Caco-2 (cell line): ENCODE measurements around the gene AKAP9. TPM values are rescaled to one million over a fixed set of nuclear protein-coding genes. Genes with fewer than 3 reads are reported as not detected.

Experiments
- BruUV-seq: library from RNA; stranded (reverse); fragments of 400-500 nt; replicated peaks from 2 replicates; lab custom pipeline; 2021; lab: Mats Ljungman, UMichigan
- CTCF ChIA-PET: fragments of 300-600 bp; sonication (Branson Sonifier 250); formaldehyde crosslinking; loops from one replicate; lab custom pipeline; 2022; ENCODE audit warnings: antibody characterized with exemption; lab: Charles Lee
- POLR2A ChIA-PET: fragments of 300-600 bp; sonication (Branson Sonifier 250); formaldehyde crosslinking; loops from one replicate; lab custom pipeline; 2022; ENCODE audit warnings: antibody characterized with exemption; lab: Charles Lee
- DNase-seq, 2 experiments: peaks; one replicate each; pipeline versions ENCODE4 v3.0.0 to v3.0.0-alpha.2; 2020 to 2022
- H3K27me3 ChIP-seq: replicated peaks from 2 replicates; pipeline ENCODE4 v1.6.0; 2011; ENCODE audit warnings: low read length; ENCODE audit not compliant: control insufficient read depth, insufficient read depth
- H3K36me3 ChIP-seq: 2 replicates; pipeline ENCODE4 v1.5.1; 2011; ENCODE audit warnings: low read length; ENCODE audit not compliant: control insufficient read depth, insufficient read depth
- H3K4me1 ChIP-seq: fragments of 250-450 bp; sonication (Bioruptor Pico); 2 replicates; pipeline ENCODE4 v1.5.1; 2020; ENCODE audit warnings: mild to moderate bottlenecking
- H3K4me3 ChIP-seq: 2 replicates; pipeline ENCODE4 v1.5.1; 2011; ENCODE audit warnings: low read depth, mild to moderate bottlenecking, control low read depth, low read length
- H3K9me3 ChIP-seq: fragments of 250-450 bp; sonication (Bioruptor Pico); 2 replicates; pipeline ENCODE4 v1.5.1; 2020; ENCODE audit warnings: mild to moderate bottlenecking, moderate library complexity
- H3K27ac Mint-ChIP-seq: one replicate; pipeline ENCODE4 v1.8.0; 2022; ENCODE audit warnings: mixed read lengths; ENCODE audit not compliant: unreplicated experiment
- H3K27me3 Mint-ChIP-seq: one replicate; pipeline ENCODE4 v1.8.0; 2022; ENCODE audit warnings: mixed read lengths; ENCODE audit not compliant: insufficient read depth, unreplicated experiment
- H3K36me3 Mint-ChIP-seq: one replicate; pipeline ENCODE4 v1.8.0; 2022; ENCODE audit warnings: mild to moderate bottlenecking, mixed read lengths; ENCODE audit not compliant: insufficient read depth, unreplicated experiment
- H3K4me1 Mint-ChIP-seq: one replicate; pipeline ENCODE4 v1.8.0; 2022; ENCODE audit warnings: low read depth, mixed read lengths; ENCODE audit not compliant: unreplicated experiment
- H3K4me3 Mint-ChIP-seq: one replicate; pipeline ENCODE4 v1.8.0; 2022; ENCODE audit warnings: mild to moderate bottlenecking, moderate library complexity, mixed read lengths; ENCODE audit not compliant: unreplicated experiment
- H3K9me3 Mint-ChIP-seq: one replicate; pipeline ENCODE4 v1.8.0; 2022; ENCODE audit warnings: mixed read lengths; ENCODE audit not compliant: unreplicated experiment
- CTCF ChIP-seq, 2 experiments: fragments of 200-600 bp in 1 of 2; IDR thresholded peaks; 1 replicate in 1 of 2; 2 replicates in 1 of 2; pipeline versions ENCODE4 v1.5.1 to v1.8.0; 2011 to 2022; ENCODE audit warnings: antibody characterized with exemption in 1 of 2, control low read depth in 1 of 2, inconsistent platforms in 1 of 2, low read depth in 1 of 2, low read length in 1 of 2, mild to moderate bottlenecking in 1 of 2, moderate library complexity in 1 of 2; ENCODE audit not compliant: insufficient read depth in 1 of 2, severe bottlenecking in 1 of 2, unreplicated experiment in 1 of 2
- intact Hi-C: fragments of 100-400 bp; cut with micrococcal nuclease; formaldehyde crosslinking; loops from one replicate; pipeline ENCODE4 v1.10.0; 2022; ENCODE audit not compliant: unreplicated experiment
- total RNA-seq: library from RNA; stranded (reverse); gene quantifications from 2 replicates; pipeline ENCODE4 v1.2.3, GENCODE V29; 2022

AKAP9 gene
- total RNA-seq, 1 experiment from 2014 or later = 79.4 TPM

GRCh38 chr7:91945476-91945875 is 4.8 kb downstream of the AKAP9 start:
- H3K4me1 ChIP-seq = peaks cover 3% of the 10 kb centered on the region; the same call in 1 of the 2 replicates
- no peaks in the 10 kb centered on the region for H3K9me3 Mint-ChIP-seq
- no peak overlapping the region for H3K4me3 Mint-ChIP-seq
- H3K9me3 ChIP-seq = peaks cover 2% of the 10 kb centered on the region; the same call in 1 of the 2 replicates
- BruUV-seq = no TSS peak
- DNase-seq = peak in 1 of 2 experiments; percentile 24
- intact Hi-C loops = no loop called here
- no peak for TF ChIP-seq CTCF (IDR thresholded peaks at IDR 0.05; ENCODE audit: insufficient read depth in 1 of 2, low read depth in 1 of 2, low read length in 1 of 2, severe bottlenecking in 1 of 2, unreplicated experiment in 1 of 2)
- H3K4me3 ChIP-seq = no peak overlapping the region
- POLR2A ChIA-PET = no interaction called here
- peaks cover 1% of the 10 kb centered on the region for H3K36me3 ChIP-seq
- peaks cover 8% of the 10 kb centered on the region for H3K4me1 Mint-ChIP-seq
- no peaks in the 10 kb centered on the region for H3K27me3 ChIP-seq
- CTCF ChIA-PET = interaction anchor here (0.6 kb wide), 1 partner anchor 65 kb away, joined by 4 read pairs; the partner anchor contains the start of gene MTERF1
- H3K27me3 Mint-ChIP-seq = no peaks in the 10 kb centered on the region
- peaks cover 11% of the 10 kb centered on the region for H3K36me3 Mint-ChIP-seq
- H3K27ac Mint-ChIP-seq = no peak overlapping the region

DNA sequence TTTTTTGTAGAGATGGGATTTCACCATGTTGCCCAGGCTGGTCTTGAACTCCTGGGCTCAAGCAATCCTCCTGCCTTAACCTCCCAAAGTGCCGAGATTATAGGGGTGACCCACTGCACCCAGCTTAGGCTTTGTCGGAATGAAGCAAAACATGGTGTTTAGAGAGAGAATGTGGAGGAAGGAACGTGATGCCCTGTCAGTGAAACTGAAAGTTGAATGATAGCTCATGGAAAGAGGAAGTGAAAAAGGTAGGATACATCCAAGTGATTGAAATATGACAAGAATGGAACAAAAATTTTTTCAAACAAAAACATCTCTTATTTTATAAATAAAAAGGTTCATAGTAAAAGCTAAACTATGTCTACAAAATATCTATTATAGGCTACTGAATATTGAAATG is 5.9 kb downstream of the AKAP9 start:
- H3K4me3 ChIP-seq = no peak overlapping the region
- Mint-ChIP-seq H3K27ac (no peak overlapping the region), H3K9me3 (no peaks in the 10 kb centered on the region), H3K4me3 (no peak overlapping the region), H3K4me1 (peaks cover 8% of the 10 kb centered on the region), H3K27me3 (no peaks in the 10 kb centered on the region), H3K36me3 (peaks cover 6% of the 10 kb centered on the region)
- H3K4me1 ChIP-seq = peaks cover 3% of the 10 kb centered on the region; the same call in 1 of the 2 replicates
- ChIA-PET CTCF (no interaction called here), POLR2A (no interaction called here)
- BruUV-seq = no TSS peak
- H3K9me3 ChIP-seq = peaks cover 2% of the 10 kb centered on the region; the same call in 1 of the 2 replicates
- no peak for DNase-seq
- peaks cover 1% of the 10 kb centered on the region for H3K36me3 ChIP-seq
- intact Hi-C loops = no loop called here
- no peaks in the 10 kb centered on the region for H3K27me3 ChIP-seq
- no peak for TF ChIP-seq CTCF (IDR thresholded peaks at IDR 0.05; ENCODE audit: insufficient read depth in 1 of 2, low read depth in 1 of 2, low read length in 1 of 2, severe bottlenecking in 1 of 2, unreplicated experiment in 1 of 2)

DNA sequence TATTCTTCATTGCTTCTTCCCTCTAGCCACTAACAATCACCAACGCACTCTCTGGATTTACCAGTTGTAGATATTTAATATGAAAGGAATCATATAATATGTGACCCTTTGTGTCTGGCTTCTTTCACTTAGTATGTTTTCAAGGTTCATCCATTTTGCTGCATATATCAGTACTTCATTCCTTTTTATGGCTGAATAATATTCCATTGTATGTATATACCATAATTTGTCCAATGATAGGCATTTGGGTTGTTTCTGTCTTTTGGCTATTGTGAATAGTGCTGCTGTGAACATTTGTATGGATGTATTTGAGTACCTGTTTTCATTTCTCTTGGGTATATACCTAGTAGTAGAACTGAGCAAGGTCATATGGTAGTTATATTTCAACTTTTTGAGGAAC is 7.3 kb downstream of the AKAP9 start:
- no TSS peak for BruUV-seq
- CTCF ChIA-PET = no interaction called here
- H3K9me3 Mint-ChIP-seq = no peaks in the 10 kb centered on the region
- no peak overlapping the region for H3K4me3 ChIP-seq
- intact Hi-C loops = no loop called here
- no peaks in the 10 kb centered on the region for H3K9me3 ChIP-seq
- H3K4me1 ChIP-seq = peaks cover 3% of the 10 kb centered on the region; the same call in 1 of the 2 replicates
- no peak for TF ChIP-seq CTCF (IDR thresholded peaks at IDR 0.05; ENCODE audit: insufficient read depth in 1 of 2, low read depth in 1 of 2, low read length in 1 of 2, severe bottlenecking in 1 of 2, unreplicated experiment in 1 of 2)
- no peaks in the 10 kb centered on the region for H3K27me3 Mint-ChIP-seq
- no peak overlapping the region for H3K27ac Mint-ChIP-seq
- peaks cover 14% of the 10 kb centered on the region for H3K4me1 Mint-ChIP-seq
- no peak for DNase-seq
- H3K36me3 Mint-ChIP-seq = peaks cover 12% of the 10 kb centered on the region
- H3K4me3 Mint-ChIP-seq = no peak overlapping the region
- no peaks in the 10 kb centered on the region for H3K27me3 ChIP-seq
- POLR2A ChIA-PET = no interaction called here
- H3K36me3 ChIP-seq = peaks cover 1% of the 10 kb centered on the region
